Fibroblast of the conjunctiva (primary cell): ENCODE results near the gene TMPRSS3.

Experiments
- DNase-seq: peaks from one replicate; pipeline ENCODE4 v3.0.0-alpha.2; 2010; ENCODE audit warnings: low read depth

TMPRSS3 gene

DNA sequence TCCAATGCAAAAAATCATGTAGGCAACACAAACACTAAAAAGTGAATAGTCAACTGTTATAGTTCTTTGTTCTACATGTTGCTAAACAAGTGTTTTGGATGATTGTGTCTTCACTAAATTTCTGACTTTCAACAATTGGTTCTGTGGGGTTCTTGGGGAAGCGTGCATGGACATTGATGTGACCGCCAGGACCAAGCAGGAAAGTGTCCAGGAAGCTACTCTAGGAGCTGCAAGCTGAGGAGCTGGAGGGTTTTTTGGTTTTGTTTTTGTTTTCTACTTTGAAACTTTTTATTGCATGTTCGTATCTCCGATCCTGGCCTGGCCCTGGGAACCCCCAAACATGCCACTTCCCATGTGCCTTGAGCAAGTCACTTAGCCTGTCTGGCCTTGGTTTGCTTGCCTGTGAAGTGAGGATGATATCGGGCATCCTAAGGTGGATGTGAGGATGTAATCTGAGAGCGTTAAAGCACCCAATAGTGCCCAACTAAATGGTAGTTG, 8.0 kb downstream of the TMPRSS3 start:
- DNase-seq: no peak

DNA sequence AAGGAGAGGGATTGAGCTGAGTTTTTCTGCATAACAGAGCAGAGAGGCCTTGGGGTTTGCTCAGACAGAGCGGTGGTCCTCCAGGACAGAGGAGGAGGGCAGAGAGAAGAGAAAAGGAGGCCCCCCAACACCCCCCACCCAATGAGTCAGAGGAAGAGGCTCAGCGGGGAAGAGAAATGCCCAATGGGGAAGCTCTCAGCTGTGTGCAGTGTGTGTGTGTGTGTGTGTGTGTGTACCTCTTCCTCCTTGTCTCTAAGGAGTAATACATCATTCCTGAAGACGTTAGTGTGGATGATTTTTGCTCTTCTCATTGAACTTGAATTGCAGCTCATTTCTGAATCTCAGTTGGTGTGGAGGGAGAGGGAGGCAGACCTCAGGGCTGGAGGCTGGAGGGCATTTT, 8.7 kb downstream of the TMPRSS3 start:
- no peak for DNase-seq

DNA sequence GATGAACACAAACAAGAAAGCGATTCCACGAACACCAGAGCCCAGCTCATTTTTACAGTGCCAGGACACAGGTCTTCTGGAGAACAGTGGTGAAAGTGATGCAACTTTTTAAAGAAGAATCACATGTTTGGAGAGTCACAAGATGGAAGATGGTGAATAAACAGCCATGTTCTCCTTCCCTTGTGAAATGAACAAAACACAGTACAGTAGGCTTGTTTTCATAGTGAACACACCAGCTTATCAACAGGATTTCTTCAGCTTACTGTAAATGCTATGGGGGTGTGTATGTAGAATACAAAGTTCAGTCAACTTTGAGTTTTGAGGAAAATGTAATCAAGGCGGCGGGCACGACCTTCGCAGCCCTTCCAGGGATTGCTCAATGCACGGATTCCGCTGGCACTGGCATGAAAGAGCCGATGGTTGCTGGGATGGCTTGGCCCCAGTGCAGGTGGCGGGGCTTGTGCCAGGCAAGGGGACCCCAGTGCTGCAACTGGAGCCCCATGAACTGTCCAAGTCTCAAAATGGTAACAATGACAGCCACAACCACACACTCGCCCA, 9.7 kb downstream of the TMPRSS3 start:
- no peak for DNase-seq

DNA sequence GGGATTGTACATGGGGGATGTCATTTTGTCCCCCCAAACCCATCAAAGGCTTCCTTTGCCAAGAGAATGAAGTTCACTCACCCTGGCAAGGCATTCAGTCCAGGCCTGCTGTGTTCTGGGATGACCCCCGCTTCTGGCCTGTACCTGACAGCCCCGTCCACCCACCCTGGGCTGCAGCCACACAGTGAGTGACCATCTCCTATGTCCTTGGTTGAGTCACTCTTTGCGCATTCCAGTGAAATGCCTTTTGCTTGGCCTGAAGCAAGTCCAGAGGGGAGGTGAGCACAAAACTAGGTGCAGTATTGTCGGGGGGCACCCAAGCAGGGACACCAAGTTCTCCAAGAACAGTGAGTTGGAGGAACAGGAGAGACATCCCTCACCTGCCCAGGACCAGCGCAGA, 10.2 kb downstream of the TMPRSS3 start:
- DNase-seq: no peak

DNA sequence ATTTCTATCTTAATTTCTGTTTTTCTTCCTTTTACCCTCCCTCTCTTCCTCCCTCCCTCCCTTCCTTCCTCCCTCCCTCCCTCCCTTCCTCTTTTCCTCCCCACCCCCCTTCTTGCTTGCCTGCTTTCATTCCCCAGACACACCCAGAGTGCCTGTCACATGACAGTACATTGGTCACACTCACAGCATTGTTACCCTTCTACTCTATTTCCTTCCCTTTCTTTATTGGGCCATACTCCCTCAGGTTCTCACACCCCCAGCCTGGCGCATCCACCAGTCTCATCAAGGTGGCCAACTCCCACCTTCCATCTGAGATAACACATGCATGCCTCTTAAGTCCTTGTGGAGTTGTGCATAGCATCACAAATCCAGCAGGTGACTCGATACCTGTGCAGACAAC, 10.9 kb downstream of the TMPRSS3 start:
- no peak for DNase-seq

DNA sequence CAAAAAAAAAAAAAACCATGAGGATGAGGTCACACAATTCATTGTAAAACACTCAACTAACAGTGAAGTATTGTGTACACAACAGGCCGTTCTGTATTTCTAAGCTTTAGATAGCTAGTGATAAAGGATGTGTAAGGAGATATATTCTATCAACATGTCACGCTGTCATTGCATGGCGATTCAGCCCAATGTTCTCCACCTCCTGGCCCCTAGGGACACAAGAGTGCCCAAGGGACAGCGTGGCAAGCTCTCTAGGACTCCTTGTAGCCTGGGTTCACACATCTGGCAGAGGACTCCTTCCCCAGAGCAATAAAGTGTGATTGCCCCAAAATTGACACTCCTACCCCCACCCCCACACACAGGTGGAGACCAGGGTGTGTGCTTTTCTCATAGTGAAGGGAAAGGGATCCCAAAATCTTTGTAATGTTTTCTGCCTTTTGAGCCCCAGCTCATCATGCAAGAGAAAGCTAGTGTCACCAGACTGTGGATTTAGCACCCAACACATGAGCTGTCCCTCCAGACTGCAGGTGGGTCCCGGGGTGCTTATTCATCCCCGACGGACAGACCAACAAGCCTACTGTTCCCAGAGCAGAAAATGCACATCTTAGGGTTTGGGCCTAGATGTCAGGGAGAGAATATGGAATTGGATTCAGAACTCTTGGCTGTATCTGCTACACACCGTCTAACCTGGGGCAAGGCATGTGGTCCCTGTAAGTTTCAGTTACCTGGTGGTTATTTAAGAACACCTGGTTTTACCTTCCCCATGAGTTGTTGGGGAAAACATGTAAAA, 11.5 kb downstream of the TMPRSS3 start:
- no peak for DNase-seq

DNA sequence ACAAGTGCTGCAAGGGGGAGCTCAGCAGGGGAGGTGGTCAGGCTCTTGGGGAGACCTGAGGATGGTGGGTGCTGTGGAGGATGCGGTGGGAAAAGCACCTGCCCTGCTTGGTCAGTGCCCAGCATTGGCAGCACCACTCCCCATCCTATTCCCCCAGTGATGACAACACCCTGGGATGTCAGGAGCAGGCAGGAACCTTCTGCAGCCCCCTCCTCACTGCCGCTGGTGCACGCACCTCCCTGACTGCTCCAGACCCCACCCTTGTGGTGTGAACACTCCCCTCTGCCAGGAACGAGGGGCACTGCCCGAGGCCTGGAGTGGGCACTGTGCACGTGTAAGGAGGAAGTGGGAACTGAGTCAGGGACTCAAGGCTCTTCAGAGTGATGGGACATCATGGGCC, 12.5 kb downstream of the TMPRSS3 start:
- no peak for DNase-seq

DNA sequence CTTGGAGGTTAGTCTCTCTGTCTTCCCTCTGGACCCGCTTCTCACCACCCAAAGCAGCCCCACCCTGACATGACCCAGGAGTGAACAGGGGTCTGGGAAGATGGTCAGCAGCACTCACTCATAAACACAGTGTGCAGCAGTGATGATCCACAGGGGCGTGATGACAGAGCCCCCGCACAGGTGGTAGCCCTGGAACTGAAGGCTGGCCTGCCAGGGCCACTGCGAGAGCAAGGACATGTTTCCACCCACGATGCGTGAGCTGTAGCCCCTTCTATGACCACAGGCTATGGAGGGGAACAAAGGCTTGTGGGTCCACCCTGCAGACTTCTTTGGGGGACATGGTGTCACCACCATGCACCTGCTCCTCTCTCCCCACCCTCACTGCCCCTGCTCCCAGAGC, 12.9 kb downstream of the TMPRSS3 start:
- no peak for DNase-seq

DNA sequence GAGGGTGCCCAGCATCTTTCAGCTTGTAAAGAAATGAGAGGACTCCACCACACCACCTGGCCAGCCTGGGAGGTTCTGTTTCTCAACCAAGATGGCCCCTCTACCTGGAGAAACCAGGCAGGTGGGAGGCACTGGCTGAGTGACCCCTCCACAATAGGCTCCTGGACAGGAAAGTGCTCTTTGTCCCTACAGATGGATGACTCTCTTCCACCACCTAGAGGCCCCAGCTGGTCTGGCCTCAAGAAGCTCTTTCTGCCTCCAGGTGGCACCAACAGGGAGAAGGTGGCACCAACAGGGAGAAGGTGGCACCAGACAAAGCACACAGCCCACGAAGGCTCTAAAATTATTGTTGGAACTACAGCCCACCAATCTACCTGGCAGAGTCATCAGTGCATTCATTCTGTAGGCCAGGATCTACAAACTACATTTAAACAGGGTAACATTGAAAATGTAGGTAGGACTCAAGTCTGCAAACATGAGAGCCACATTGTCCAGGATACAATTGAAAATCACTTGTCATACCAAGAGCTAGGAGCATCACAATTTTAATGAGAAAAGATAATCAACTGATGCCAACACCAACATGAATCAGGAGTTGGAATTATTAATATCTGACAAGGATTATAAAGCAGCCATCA, 14.4 kb downstream of the TMPRSS3 start:
- DNase-seq: peak; percentile 4

DNA sequence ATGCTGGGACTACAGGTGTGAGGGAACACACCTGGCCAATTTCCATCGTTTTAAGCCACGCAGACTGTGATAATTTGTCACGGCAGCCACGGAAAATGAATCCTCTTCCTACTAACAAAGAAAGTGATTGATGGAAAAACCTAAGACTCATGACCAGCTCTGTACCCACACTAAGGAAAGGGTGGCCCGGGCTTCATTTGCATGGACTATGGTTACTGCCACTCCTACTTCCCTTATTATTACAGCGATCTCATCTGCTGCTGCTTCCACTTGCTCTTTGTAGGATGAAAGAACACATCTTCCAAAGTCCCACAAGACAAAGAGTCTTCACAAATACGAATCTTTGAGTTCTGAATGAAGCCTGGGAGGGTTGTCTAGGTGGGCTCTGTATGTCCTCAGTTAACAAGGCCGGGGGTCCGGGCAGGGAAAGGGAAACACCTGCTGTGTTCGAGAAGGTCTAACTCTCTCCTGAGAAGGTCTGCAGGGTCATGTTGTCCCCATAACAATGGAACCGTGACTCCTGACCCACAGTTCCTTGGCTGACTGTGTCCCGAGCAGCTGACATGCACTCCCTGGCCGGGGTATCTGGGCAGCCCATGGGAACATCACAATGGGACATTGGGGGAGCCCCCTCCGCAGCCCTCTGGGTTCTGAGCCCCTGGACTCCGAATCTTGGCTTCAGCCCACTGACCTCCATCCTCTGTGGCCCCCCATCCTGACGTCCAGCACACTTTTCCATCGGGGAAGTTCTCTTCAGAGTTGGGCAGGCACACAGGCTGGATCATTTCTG, 16.2 kb downstream of the TMPRSS3 start:
- DNase-seq: no peak

DNA sequence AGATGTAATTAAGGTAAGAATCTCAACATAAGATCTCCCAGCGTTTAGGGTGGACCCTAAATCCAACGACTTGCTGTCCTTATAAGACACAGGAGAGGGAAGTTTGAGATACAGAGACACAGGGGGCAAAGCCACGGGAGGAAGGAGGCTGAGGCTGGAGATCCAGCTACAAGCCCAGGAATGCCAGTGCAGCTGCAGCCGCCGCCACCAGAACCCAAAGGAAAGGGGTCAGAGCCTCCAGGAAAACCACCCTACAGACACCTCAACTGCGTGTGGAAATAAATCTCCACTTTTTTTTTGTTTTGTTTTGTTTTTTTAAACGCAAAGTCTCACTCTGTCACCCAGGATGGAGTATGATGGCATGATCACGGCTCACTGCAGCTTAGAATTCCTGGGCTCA, 17.4 kb downstream of the TMPRSS3 start:
- DNase-seq: no peak

DNA sequence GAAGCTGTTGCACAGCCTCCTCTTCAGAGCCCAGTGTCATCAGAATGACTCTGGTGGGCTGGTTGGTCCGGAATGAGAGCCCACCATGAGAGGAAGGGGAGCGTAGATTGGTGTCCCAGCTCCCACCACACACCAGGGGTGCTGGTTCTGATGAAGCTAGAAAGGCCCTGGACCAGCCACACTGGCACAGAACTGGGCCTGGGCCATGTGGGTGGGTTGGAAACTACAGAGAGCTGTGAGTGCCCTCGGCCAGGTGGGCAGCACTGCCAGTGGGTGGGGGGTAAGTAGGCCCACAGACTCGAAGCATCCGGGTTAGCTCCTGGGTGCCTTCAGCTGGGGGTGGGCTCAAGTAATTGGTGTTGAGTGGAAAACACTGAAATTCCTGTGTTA, 17.9 kb downstream of the TMPRSS3 start:
- no peak for DNase-seq

DNA sequence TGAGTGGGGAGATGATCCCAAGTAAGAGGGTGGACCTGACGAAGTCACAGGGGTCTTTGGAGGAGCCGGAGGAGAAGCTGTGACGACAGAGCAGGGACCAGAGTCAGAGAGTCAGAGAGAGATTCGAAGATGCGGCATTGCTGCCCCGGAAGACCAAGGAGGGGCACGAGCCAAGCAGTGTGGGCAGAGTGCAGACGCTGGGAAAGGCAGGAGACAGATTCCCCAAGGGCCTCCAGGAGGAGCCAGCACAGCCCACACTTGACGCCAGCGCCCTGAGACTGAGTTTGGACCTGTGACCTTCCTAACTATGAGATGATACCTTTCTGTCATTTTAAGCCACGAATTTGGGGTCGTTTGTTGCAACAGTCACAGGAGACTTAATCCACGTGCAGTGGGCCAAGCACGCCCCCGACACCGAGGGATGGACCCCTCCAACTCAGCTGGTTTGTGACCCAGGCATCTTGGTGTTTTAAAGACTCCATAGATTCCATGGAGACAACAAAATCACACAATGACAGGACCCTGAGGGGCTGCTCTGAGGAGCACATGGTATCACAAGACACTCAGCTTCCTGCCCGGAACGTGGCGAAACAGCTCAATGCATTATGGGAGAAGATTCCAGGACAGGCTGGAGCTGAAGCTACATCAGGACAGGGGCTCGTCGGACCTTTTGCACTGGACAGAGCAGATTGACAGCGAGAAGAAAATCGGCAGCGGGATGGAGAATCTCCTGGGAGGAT, 18.5 kb downstream of the TMPRSS3 start:
- no peak for DNase-seq

DNA sequence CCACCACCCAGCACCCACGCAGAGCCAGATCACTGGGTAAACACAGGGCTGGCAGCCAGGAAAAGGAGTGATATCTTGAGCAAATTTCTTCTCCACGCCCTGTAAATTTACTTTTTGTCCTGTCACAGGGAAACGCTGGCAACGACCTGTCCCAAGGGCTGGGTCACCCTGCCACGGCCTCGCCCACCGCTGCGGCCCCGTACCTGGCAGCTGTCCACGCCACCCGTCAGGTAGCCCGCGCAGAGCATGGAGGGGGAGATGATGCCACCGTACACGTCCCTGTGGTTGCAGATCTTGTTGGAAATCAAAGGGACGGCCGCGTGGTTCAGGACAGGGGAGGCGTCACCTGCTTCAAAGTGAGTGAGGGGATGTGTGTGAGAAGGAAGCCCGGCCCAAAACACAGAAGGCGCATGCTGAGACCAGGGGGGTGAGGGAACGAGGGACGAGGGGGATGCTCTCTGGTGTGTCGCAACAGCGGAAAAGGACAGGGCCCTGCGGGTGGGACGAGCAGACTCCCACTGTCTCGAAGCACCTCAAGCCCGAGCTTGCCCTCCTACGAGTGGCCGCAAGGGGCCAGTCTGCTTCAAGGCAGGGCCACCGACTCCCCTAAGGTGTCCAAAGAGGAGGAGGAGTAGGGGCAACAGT, 19.4 kb downstream of the TMPRSS3 start:
- DNase-seq: no peak

DNA sequence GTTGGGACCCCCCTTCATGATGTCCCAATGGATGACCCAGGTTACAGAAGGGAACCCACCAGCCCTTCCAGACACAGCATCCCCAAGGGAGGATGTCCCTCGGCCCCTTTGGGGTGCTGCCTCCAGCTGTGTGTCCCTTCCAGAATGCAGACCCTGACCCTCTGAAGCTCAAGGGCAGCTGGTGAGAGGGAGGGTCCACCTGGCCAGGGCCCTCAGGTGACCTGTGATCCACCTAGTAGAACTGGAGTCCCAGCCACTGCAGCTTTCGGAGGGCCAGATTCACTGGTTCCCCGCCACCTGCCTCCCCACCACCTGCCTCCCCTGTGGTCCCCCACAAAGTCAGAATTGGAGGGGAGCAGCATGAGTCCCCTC, 19.9 kb downstream of the TMPRSS3 start:
- no peak for DNase-seq

DNA sequence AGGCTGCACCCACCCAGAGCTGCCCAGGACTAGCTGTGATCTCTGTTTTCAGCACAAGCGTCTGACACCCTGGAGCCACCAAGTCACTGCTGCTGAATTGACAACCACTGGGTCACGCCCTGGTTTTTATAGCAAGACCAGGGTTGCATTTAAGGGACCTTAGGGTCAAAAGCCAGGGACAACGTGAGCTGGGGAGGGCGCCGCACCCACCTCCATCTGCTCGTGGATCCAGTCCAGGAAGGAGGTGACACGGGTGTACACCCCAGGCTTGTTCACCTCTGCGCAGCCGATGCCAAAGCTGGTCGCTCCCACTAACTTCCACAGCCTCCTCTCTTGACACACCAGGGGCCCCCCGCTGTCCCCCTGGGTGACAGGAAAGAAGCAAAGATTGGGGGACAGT, 20.3 kb downstream of the TMPRSS3 start:
- no peak for DNase-seq

DNA sequence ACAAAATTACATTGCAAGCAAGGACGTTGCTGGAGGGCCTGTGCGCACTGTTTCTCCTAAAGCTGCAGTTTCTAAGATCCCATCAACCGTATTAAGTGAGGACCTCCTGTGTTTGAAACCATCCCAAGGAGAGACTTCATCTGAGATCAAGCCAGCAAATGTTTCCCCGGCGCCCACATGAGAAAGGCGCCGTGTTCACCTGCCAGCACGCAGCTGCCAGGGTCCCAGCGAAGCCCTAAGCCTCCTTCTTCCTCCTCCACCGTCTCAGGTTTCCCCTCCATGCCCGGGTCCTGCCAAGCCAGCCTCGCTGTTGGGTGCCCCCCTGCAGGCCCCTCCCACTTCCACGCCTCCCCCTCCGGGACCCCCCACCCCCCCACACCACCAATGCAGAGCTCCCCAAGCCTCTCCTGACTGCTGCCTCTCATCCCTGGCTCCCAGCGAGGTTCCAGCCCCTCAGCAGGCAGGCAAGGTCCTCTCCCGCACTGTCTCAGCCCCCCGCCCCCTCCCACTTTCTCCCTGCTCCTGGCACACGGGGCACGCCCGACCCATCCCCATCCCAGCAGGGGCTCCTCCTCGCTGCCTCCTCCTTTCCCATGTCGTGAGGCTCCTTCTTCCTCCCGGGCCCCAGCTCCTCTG, 20.9 kb downstream of the TMPRSS3 start:
- no peak for DNase-seq

DNA sequence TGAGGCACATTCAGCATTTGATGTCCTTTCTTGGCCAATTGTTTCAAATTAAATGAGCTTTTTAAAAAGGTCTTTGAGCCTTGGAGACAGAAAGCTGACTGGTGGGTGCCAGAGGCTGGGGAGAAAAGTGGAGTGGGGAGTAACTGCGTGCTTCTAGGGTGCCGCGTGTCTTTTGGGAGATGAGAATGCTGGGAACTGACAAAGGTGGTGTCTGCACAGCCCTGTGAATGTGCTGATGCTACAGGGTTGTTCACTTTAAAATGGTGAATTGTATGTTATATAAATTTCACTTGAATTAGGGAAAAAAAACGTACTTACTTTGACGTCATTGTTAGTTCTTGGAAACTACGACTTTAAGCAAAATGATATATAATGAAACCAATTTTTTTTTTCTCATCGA, 21.4 kb downstream of the TMPRSS3 start:
- DNase-seq: no peak

DNA sequence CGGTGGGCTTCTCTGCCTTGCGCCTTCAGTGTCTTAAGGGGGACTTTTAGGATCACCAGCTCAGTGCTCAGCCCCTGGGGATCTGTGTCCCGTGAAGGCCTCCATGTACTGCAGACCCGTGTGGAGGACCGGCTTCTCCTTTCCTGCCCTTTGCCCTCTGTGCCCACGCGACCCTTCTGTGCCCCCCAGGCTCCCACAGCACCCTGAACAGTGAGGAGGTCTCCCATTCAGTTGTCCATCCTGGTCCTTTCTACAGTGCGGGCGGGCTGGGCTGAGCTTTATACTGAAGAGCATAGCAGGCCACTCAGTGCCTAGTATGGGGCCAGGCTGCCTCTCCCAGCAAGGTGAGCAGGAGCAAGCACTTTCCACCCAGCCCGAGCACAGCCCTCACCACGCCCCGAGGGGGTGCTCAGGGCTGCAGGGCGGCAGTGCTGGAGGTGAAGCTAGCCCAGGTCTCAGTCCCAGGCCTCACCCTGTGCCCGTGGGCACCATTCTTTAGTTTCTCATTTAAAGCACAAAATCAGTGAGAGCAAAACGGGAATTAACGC, 21.9 kb downstream of the TMPRSS3 start:
- no peak for DNase-seq

DNA sequence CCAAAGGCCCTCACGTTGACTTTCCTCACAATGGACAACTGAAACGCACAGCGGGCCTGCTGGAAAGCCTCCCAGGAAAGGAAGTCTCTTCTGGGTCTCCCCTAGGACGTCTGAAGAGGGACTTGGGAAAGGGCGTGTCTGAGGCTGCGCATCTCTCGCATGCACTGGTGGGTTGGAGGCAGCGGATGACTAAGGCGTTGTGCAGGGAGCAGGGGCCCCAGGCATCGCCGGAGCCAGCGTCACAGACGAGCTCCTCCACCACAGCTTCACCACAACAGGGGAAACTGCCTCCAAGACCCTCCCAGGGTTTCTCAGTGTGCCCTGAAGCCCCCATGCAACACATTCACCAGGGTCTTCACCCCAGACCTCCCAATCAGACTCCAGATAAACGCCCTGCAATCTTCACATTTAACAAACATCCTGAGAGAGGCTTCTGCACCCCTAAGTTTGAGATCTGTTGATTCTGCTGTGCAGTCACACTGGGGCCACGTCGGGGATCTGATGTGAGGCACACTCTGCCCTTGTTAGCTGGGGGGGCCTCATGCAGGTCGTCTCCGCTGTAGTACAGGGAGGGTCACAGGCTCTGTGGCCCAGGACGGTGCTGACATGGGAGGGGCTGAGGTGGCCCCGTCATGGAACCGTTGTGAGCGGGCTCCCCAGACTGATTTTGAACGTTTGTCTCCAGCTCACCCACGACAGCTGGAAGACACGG, 22.5 kb downstream of the TMPRSS3 start:
- DNase-seq: no peak
